Testis (tissue), 2 donors: ENCODE data around the gene SOBP.
A peak's percentile ranks its signal among the peaks of the same experiment; 100 is the strongest.

Source experiments
- POLR2A ChIP-seq: fragments of 450-650 bp; IDR thresholded peaks from one replicate; pipeline ENCODE4 v1.6.1; 2017; ENCODE audit warnings: antibody characterized with exemption, mild to moderate bottlenecking, moderate library complexity
- TF ChIP-seq, protein P1 (sequence below), 3 experiments: fragments of 450-650 bp in 2 of 3; fragments of 200-600 bp in 1 of 3; sonication (generic) in 1 of 3; IDR thresholded peaks; one replicate each; pipeline ENCODE4 v1.5.1; 2016 to 2019; ENCODE audit warnings: antibody characterized with exemption in 3 of 3, mild to moderate bottlenecking in 2 of 3, moderate library complexity in 1 of 3

GRCh38 chr6:107655245-107655644, 165.3 kb downstream of the SOBP start:
- TF ChIP-seq, protein P1, sequence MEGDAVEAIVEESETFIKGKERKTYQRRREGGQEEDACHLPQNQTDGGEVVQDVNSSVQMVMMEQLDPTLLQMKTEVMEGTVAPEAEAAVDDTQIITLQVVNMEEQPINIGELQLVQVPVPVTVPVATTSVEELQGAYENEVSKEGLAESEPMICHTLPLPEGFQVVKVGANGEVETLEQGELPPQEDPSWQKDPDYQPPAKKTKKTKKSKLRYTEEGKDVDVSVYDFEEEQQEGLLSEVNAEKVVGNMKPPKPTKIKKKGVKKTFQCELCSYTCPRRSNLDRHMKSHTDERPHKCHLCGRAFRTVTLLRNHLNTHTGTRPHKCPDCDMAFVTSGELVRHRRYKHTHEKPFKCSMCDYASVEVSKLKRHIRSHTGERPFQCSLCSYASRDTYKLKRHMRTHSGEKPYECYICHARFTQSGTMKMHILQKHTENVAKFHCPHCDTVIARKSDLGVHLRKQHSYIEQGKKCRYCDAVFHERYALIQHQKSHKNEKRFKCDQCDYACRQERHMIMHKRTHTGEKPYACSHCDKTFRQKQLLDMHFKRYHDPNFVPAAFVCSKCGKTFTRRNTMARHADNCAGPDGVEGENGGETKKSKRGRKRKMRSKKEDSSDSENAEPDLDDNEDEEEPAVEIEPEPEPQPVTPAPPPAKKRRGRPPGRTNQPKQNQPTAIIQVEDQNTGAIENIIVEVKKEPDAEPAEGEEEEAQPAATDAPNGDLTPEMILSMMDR (IDR thresholded peaks at IDR 0.05) = peak in 1 of 3 experiments; percentile 14
- no peak for TF ChIP-seq POLR2A
